ENCODE measurements around the gene ATP8A1. TPM values are rescaled to one million over a fixed set of nuclear protein-coding genes. Genes with fewer than 3 reads are reported as not detected.

ATP8A1 gene
- total RNA-seq, 2 donors from 2014 or later = 15.2 to 24.7 TPM

DNA sequence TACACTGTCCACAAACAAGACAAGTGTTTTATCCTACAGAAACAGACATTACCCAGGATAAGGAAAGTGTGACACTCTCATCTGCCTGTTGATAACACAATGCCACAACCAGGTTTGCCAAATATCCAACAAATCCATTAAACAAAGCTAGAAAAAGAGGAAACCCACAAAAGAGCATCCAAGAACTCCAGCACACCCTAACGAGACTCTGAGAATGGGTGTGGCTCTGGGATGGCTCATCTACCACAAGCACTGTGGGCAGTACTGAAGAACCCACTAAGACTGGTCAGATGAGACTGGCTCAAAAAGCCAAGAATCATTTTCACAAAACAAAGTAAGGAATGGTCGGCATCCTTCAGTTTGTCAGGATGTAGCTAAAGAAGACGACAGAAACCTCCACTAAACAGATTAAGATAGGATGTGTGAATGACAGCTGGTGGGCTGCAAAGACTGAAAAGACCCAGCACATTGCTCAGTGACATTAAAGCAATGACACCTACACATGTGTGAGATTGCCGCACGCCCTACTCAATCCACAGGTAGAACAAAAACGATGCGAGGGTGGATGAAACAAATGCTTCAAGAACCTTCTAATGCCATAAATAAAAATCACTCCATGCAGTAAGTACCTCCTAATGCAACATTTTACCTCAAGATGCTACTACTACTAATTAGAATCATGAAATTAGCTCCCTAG, 14.7 kb downstream of the ATP8A1 start:
- Histone ChIP-seq H3K9me3 (no peaks in the 10 kb centered on the region), H3K27ac (no peak overlapping the region), H3K4me1 (ENCODE audit: control insufficient read depth in 1 of 2, low read depth in 2 of 2) (no peaks in the 10 kb centered on the region), H3K36me3 (no peaks in the 10 kb centered on the region), H3K27me3 (replicated peaks; ENCODE audit: insufficient read depth) (no peaks in the 10 kb centered on the region), H3K4me3 (no peak overlapping the region)
- no peak for ATAC-seq (ENCODE audit: insufficient number of reproducible peaks, low FRiP score, low read depth)
- DNase-seq (ENCODE audit: low spot score) = no peak
- TF ChIP-seq, protein P1, sequence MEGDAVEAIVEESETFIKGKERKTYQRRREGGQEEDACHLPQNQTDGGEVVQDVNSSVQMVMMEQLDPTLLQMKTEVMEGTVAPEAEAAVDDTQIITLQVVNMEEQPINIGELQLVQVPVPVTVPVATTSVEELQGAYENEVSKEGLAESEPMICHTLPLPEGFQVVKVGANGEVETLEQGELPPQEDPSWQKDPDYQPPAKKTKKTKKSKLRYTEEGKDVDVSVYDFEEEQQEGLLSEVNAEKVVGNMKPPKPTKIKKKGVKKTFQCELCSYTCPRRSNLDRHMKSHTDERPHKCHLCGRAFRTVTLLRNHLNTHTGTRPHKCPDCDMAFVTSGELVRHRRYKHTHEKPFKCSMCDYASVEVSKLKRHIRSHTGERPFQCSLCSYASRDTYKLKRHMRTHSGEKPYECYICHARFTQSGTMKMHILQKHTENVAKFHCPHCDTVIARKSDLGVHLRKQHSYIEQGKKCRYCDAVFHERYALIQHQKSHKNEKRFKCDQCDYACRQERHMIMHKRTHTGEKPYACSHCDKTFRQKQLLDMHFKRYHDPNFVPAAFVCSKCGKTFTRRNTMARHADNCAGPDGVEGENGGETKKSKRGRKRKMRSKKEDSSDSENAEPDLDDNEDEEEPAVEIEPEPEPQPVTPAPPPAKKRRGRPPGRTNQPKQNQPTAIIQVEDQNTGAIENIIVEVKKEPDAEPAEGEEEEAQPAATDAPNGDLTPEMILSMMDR (IDR thresholded peaks at IDR 0.05) = no peak

DNA sequence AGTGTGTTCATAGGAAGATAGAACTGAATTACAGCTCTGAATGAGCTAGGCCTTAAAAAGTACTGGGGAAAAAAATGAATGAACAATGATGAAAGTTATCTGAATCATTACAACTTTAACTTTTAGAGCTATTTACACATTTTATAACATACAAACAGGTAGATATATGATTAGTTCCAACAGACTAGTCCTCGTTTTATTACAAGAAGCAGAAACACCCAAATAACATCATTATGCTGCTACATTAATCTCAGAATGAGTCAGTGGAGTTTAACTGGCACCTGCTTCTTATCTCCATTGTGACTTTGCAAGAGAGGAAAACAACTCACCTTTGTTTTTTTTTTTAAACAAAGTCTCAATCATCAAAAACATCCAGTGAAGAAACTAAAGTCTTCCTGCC, 15.2 kb downstream of the ATP8A1 start:
- no peaks in the 10 kb centered on the region for H3K9me3 ChIP-seq
- ATAC-seq (ENCODE audit: insufficient number of reproducible peaks, low FRiP score, low read depth) (no peak), DNase-seq (ENCODE audit: low spot score) (no peak)
- no peaks in the 10 kb centered on the region for H3K36me3 ChIP-seq
- H3K27ac ChIP-seq = no peak overlapping the region
- H3K4me1 ChIP-seq (ENCODE audit: control insufficient read depth in 1 of 2, low read depth in 2 of 2) = no peaks in the 10 kb centered on the region
- TF ChIP-seq, protein P1 (IDR thresholded peaks at IDR 0.05) = no peak
- H3K27me3 ChIP-seq (replicated peaks; ENCODE audit: insufficient read depth) = no peaks in the 10 kb centered on the region
- no peak overlapping the region for H3K4me3 ChIP-seq

DNA sequence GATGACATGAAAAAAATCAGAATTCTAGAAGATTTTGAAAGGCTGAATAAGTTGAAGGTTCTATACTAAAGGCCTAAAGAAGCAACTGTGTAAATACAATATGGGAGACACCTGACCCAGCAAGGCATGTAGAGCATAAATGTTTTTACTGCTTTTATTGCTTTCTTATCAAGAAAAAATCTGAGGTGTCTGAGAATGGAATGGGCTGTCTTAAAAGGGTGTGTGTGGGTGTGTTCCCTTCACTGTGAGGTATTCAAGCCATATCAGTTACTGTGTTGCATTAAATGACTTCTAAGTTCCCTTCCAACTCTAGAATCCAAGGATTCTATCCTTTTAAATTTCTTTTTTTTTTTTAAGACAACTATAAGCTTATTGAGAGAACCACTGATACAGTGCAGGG, 15.7 kb downstream of the ATP8A1 start:
- no peak overlapping the region for H3K4me3 ChIP-seq
- ATAC-seq (ENCODE audit: insufficient number of reproducible peaks, low FRiP score, low read depth) (no peak), DNase-seq (ENCODE audit: low spot score) (no peak)
- TF ChIP-seq, protein P1 (IDR thresholded peaks at IDR 0.05) = no peak
- H3K4me1 ChIP-seq (ENCODE audit: control insufficient read depth in 1 of 2, low read depth in 2 of 2) = no peaks in the 10 kb centered on the region
- H3K27me3 ChIP-seq (replicated peaks; ENCODE audit: insufficient read depth) = no peaks in the 10 kb centered on the region
- no peak overlapping the region for H3K27ac ChIP-seq
- H3K36me3 ChIP-seq = no peaks in the 10 kb centered on the region
- no peaks in the 10 kb centered on the region for H3K9me3 ChIP-seq

DNA sequence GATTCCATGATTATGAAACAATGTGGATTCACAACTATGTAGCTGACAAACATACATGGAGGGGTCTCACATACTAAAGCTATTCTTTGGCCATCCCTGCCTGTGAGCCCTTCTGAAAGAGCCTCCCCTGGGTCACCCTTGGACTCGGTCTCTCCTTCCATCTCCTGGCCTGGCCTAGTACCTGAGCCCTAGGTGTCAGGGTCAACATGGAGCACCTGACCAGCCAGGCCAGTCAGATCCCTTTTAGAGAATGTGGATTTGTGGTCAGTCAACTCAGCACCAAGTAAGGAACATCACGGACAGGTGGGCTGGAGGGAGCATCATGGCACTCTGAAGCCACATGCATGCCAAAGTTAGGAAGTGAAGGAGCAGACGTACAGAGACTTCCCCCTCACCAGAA, 16.3 kb downstream of the ATP8A1 start:
- Histone ChIP-seq H3K4me1 (ENCODE audit: control insufficient read depth in 1 of 2, low read depth in 2 of 2) (no peaks in the 10 kb centered on the region), H3K9me3 (no peaks in the 10 kb centered on the region), H3K36me3 (no peaks in the 10 kb centered on the region), H3K27me3 (replicated peaks; ENCODE audit: insufficient read depth) (no peaks in the 10 kb centered on the region), H3K27ac (no peak overlapping the region), H3K4me3 (no peak overlapping the region)
- DNase-seq (ENCODE audit: low spot score) (no peak), ATAC-seq (ENCODE audit: insufficient number of reproducible peaks, low FRiP score, low read depth) (no peak)
- TF ChIP-seq, protein P1 (IDR thresholded peaks at IDR 0.05) = no peak

DNA sequence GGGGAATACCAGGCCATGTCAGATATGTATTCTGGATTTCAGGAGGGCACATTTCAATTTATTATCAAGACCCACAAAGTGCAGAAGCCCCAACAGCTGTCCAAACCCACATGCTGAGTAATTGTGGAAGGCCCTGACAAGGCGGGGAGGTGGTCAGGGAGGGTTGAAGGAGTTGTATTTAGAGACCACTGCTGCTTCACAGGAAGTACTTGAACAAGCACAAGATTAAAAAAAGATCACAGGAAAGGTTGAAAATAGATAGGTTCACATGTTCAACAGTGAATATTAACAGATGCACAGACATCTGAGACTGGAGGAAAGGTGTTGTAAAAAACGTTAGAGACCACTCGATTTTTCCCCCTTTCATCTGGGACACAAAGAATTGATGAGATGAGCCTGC, 17.9 kb downstream of the ATP8A1 start:
- no peak for ATAC-seq (ENCODE audit: insufficient number of reproducible peaks, low FRiP score, low read depth)
- Histone ChIP-seq H3K4me1 (ENCODE audit: control insufficient read depth in 1 of 2, low read depth in 2 of 2) (no peaks in the 10 kb centered on the region), H3K9me3 (no peaks in the 10 kb centered on the region), H3K27ac (no peak overlapping the region), H3K27me3 (replicated peaks; ENCODE audit: insufficient read depth) (no peaks in the 10 kb centered on the region), H3K36me3 (no peaks in the 10 kb centered on the region), H3K4me3 (no peak overlapping the region)
- TF ChIP-seq, protein P1 (IDR thresholded peaks at IDR 0.05) = no peak
- no peak for DNase-seq (ENCODE audit: low spot score)

All from thoracic aorta (tissue), 2 donors.